HG02642 (cell line): ENCODE results near the gene SLC16A12.
"Not testable (repeated sequence)": the region's sequence is repeated elsewhere in the genome, so short reads cannot be mapped to it uniquely, and the experiment has no call there.

ENCODE experiments used
- ATAC-seq: cut with Tn5 transposase; IDR thresholded peaks from one replicate; pipeline ENCODE4 v1.9.1; 2021; ENCODE audit warnings: mild to moderate bottlenecking; ENCODE audit not compliant: unreplicated experiment, poor library complexity

Gene SLC16A12

GRCh38 chr10:89398003-89398749, 137.2 kb downstream of the SLC16A12 start:
- no peak for ATAC-seq

- ATAC-seq, result no peak
Measured at GRCh38 chr10:89395141-89395540, 140.3 kb downstream of the SLC16A12 start.

GRCh38 chr10:89393898-89394297, 141.5 kb downstream of the SLC16A12 start:
- no peak for ATAC-seq

- ATAC-seq, result peak; percentile 34
Measured at GRCh38 chr10:89392974-89393373, 142.4 kb downstream of the SLC16A12 start.

GRCh38 chr10:89391907-89392756, 143.3 kb downstream of the SLC16A12 start, which contains the start of gene IFIT1:
Gene IFIT1, plus strand, starts transcription at chr10:89392623. Its CDS starts 90 bp downstream, at chr10:89392713.
- peak; percentile 88 for ATAC-seq

GRCh38 chr10:89391226-89391576, 144.2 kb downstream of the SLC16A12 start:
- ATAC-seq, result not testable (repeated sequence)

GRCh38 chr10:89390476-89391225, 144.7 kb downstream of the SLC16A12 start:
- no peak for ATAC-seq

GRCh38 chr10:89389254-89389653, 146.1 kb downstream of the SLC16A12 start:
- no peak for ATAC-seq

GRCh38 chr10:89388806-89389205, 146.6 kb downstream of the SLC16A12 start:
- no peak for ATAC-seq

GRCh38 chr10:89384474-89385340, 150.7 kb downstream of the SLC16A12 start:
- ATAC-seq, result no peak

- ATAC-seq, result no peak
Measured at GRCh38 chr10:89382757-89383156, 152.6 kb downstream of the SLC16A12 start.
